Neutrophil (primary cell): Measurements from ENCODE around the gene CEP20.
"Not testable (repeated sequence)": the region's sequence is repeated elsewhere in the genome, so short reads cannot be mapped to it uniquely, and the experiment has no call there.

Experiments used
- H3K27ac ChIP-seq: fragments of 200-600 bp; sonication (generic); 2 replicates; pipeline ENCODE4 v1.5.1; 2016; ENCODE audit warnings: mild to moderate bottlenecking, moderate library complexity
- H3K27me3 ChIP-seq: fragments of 200-600 bp; sonication (generic); 2 replicates; pipeline ENCODE4 v1.6.0; 2016; ENCODE audit warnings: mild to moderate bottlenecking
- H3K36me3 ChIP-seq: fragments of 200-600 bp; sonication (generic); 2 replicates; pipeline ENCODE4 v1.5.1; 2017
- H3K4me1 ChIP-seq, 2 experiments: fragments of 200-600 bp in 1 of 2; sonication (generic) in 1 of 2; 1 replicate in 1 of 2; 2 replicates in 1 of 2; pipeline versions ENCODE4 v1.5.1 to v1.6.1; 2013 to 2016; ENCODE audit warnings: low read depth in 1 of 2, low read length in 1 of 2, mild to moderate bottlenecking in 1 of 2, moderate library complexity in 1 of 2; ENCODE audit not compliant: control insufficient read depth in 1 of 2, insufficient read depth in 1 of 2
- H3K4me3 ChIP-seq, 2 experiments: fragments of 200-600 bp in 1 of 2; sonication (generic) in 1 of 2; 1 replicate in 1 of 2; 2 replicates in 1 of 2; pipeline ENCODE4 v1.5.1; 2013 to 2016; ENCODE audit warnings: low read depth in 1 of 2, low read length in 1 of 2, mild to moderate bottlenecking in 1 of 2, moderate library complexity in 1 of 2
- H3K9me3 ChIP-seq: fragments of 200-600 bp; sonication (generic); 2 replicates; pipeline ENCODE4 v1.5.1; 2016
- TF ChIP-seq, protein P1 (sequence below): fragments of 200-600 bp; sonication (generic); IDR thresholded peaks from 2 replicates; pipeline ENCODE4 v1.5.1; 2016; ENCODE audit warnings: antibody characterized with exemption

CEP20 gene

DNA sequence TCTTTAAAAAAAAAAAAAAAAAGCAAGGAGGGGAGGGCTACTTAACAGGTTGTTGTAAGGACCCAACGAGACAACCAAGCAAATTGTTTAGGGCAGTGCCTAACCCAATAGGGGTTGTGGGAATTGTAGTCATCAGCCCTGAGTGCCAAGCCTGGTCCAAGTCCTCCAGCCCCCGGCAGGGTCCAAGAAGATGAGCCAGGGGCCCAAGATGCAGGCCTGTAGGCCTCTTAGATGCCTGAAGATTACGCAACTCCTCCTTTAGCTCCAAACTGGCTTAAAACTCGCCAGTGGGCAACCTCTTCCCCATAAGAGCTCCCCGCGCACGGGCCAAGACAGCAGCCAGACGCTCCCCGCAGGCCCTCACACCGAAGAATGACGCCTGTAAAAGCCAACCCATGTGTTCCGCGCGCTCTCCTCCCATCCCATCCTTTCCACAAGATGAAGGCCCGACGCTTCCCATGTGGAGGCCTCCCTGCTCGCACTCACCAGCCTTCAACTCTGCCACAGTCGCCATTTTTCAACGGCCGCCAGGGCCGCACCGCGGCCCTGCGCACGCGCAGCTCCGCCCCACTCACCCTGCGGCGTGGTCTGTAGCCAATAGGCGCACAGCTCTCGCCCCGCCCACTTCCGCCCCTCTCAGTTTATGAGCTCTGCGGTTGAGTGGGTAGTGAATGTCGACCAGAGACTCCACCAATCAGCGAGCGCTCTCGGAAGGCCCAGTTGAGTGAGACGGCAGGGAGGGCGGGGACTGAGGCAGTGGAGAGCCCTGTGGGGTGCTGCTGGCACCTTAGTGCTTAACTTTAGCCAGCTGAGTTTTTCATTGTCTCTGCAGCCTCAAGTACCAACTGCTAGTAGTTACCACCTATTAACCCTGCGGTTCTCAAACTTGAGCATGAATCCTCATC, at the start of gene CEP20:
Gene CEP20 (minus strand): TSS at position 532 of the 905 bp plus-strand sequence. CDS start 18 bp downstream, at position 514.
- H3K9me3 ChIP-seq = no peaks in the 10 kb centered on the region
- peak within 1 kb of the TSS; percentile 83 for H3K27ac ChIP-seq
- peaks cover 6% of the 10 kb centered on the region for H3K36me3 ChIP-seq
- peaks cover 17 to 20% of the 10 kb centered on the region in 2 experiments for H3K4me1 ChIP-seq
- peak within 1 kb of the TSS; percentile 78 to 88 for H3K4me3 ChIP-seq
- no peaks in the 10 kb centered on the region for H3K27me3 ChIP-seq
- TF ChIP-seq, protein P1, sequence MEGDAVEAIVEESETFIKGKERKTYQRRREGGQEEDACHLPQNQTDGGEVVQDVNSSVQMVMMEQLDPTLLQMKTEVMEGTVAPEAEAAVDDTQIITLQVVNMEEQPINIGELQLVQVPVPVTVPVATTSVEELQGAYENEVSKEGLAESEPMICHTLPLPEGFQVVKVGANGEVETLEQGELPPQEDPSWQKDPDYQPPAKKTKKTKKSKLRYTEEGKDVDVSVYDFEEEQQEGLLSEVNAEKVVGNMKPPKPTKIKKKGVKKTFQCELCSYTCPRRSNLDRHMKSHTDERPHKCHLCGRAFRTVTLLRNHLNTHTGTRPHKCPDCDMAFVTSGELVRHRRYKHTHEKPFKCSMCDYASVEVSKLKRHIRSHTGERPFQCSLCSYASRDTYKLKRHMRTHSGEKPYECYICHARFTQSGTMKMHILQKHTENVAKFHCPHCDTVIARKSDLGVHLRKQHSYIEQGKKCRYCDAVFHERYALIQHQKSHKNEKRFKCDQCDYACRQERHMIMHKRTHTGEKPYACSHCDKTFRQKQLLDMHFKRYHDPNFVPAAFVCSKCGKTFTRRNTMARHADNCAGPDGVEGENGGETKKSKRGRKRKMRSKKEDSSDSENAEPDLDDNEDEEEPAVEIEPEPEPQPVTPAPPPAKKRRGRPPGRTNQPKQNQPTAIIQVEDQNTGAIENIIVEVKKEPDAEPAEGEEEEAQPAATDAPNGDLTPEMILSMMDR = peak; percentile 72

- not testable (repeated sequence) for H3K27ac ChIP-seq, H3K36me3 ChIP-seq, H3K4me3 ChIP-seq, H3K9me3 ChIP-seq, H3K27me3 ChIP-seq
- peaks cover 5 to 20% of the 10 kb centered on the region in 2 experiments for H3K4me1 ChIP-seq
Observed at GRCh38 chr16:15936809-15937208, 48.4 kb upstream of the CEP20 start.

DNA sequence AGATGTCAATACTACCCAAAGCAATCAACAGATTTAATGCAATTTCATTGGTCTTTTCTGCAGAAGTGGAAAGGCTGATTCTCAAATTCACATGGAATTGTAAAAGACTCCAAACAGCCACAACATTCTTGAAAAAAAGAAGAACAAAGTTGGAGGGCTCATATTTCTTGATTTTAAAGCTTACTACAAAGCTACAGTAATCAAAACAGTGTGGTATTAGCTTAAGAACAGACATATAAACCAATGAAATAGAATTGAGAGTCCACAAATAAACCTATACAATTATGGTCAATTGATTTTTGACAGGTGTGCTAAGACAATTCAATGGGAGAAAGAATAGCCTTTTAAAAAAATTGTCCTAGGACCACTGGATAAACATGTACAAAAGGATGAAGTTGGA, 46.6 kb upstream of the CEP20 start:
- no peaks in the 10 kb centered on the region for H3K27me3 ChIP-seq
- no peak overlapping the region for H3K27ac ChIP-seq
- no peak overlapping the region for H3K4me3 ChIP-seq

GRCh38 chr16:15933781-15934180, 45.4 kb upstream of the CEP20 start:
- Histone ChIP-seq H3K9me3 (no peaks in the 10 kb centered on the region), H3K36me3 (no peaks in the 10 kb centered on the region), H3K4me3 (no peak overlapping the region), H3K27me3 (no peaks in the 10 kb centered on the region), H3K4me1 (peaks cover 5 to 20% of the 10 kb centered on the region in 2 experiments), H3K27ac (no peak overlapping the region)
- TF ChIP-seq, protein P1 = no peak

More for the DNA sequence above, 46.6 kb upstream of the CEP20 start:
- no peaks in the 10 kb centered on the region for H3K9me3 ChIP-seq
- no peaks in the 10 kb centered on the region for H3K36me3 ChIP-seq
- TF ChIP-seq, protein P1 = no peak
- peaks cover 5 to 20% of the 10 kb centered on the region in 2 experiments for H3K4me1 ChIP-seq

DNA sequence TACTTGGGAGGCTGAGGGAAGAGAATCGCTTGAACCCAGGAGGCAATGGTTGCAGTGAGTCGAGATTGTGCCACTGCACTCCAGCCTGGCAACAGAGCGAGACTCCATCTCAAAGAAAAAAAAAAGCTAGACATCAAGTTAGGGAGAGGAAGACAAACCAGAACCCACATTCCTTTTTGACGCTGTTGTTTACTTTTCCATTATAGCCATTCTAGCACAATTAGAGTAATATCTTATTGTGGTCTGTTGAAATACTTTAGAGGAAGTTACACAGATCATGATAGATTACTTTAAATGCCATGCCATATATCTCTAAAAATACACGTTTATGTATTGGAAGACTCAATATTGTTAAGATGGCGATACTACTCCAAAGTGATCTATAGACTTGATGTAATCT, 44.5 kb upstream of the CEP20 start:
- Histone ChIP-seq H3K27ac (no peak overlapping the region), H3K4me3 (no peak overlapping the region), H3K4me1 (peaks cover 5 to 20% of the 10 kb centered on the region in 2 experiments), H3K27me3 (no peaks in the 10 kb centered on the region), H3K36me3 (no peaks in the 10 kb centered on the region), H3K9me3 (no peaks in the 10 kb centered on the region)
- TF ChIP-seq, protein P1 = no peak
